Coronary artery (tissue), 2 donors: ENCODE measurements around the gene SSPN.
"Not testable (repeated sequence)": the region's sequence is repeated elsewhere in the genome, so short reads cannot be mapped to it uniquely, and the experiment has no call there.

Experiments
- DNase-seq: peaks from one replicate; pipeline ENCODE4 v3.0.0-alpha.2; 2017; ENCODE audit warnings: low spot score
- H3K27ac ChIP-seq, 2 donors: fragments of 200-600 bp; sonication (generic); one replicate each; pipeline ENCODE4 v1.5.1; 2016 to 2019
- H3K4me3 ChIP-seq: fragments of 200-600 bp; sonication (generic); 2 replicates; pipeline ENCODE4 v1.5.1; 2016; ENCODE audit warnings: mild to moderate bottlenecking, moderate library complexity
- TF ChIP-seq, protein P1 (sequence below): fragments of 200-600 bp; sonication (generic); IDR thresholded peaks from one replicate; pipeline ENCODE4 v1.5.1; 2019; ENCODE audit warnings: antibody characterized with exemption

SSPN gene

DNA sequence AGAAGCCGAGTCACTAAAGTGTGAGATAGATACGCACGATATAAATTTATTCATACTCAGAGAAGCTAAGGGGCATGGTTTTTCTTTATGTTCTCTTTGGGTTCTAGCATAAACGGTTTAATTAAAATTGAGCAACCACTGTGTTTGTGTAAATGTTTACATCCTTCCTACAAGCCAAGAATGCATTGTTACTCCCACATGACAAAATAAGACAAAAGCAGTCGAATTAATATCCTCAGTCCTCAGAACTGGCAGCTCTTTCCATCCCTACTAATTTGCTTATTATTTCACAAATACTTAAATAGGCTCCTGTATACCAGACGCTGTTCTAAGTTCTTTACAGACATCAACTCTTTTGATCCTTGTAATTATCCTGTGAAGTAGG is 32.0 kb downstream of the SSPN start:
- Histone ChIP-seq H3K27ac (no peak overlapping the region), H3K4me3 (peak overlapping the region; percentile 62)
- DNase-seq = no peak
- TF ChIP-seq, protein P1, sequence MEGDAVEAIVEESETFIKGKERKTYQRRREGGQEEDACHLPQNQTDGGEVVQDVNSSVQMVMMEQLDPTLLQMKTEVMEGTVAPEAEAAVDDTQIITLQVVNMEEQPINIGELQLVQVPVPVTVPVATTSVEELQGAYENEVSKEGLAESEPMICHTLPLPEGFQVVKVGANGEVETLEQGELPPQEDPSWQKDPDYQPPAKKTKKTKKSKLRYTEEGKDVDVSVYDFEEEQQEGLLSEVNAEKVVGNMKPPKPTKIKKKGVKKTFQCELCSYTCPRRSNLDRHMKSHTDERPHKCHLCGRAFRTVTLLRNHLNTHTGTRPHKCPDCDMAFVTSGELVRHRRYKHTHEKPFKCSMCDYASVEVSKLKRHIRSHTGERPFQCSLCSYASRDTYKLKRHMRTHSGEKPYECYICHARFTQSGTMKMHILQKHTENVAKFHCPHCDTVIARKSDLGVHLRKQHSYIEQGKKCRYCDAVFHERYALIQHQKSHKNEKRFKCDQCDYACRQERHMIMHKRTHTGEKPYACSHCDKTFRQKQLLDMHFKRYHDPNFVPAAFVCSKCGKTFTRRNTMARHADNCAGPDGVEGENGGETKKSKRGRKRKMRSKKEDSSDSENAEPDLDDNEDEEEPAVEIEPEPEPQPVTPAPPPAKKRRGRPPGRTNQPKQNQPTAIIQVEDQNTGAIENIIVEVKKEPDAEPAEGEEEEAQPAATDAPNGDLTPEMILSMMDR = no peak

DNA sequence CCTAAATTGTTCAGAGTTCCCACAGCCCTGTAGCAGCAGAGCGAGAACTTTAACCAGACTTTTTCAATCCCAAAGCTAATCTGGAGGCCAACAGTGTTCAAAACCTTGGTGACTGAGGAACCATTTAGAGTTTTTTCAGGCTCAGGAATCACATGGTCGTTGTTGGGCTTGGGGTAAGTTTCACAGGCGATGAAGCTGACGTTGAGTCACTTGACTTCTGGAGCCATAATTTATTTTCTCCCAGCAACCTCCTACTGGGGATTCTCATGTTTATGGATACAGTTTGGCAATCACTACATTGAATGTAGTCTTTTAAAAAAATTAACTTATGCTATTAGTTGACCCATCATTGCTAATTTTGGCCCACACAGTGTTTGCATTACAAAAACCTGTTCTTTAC is 34.5 kb downstream of the SSPN start:
- DNase-seq = no peak
- Histone ChIP-seq H3K4me3 (no peak overlapping the region), H3K27ac (no peak overlapping the region)
- TF ChIP-seq, protein P1 = no peak

DNA sequence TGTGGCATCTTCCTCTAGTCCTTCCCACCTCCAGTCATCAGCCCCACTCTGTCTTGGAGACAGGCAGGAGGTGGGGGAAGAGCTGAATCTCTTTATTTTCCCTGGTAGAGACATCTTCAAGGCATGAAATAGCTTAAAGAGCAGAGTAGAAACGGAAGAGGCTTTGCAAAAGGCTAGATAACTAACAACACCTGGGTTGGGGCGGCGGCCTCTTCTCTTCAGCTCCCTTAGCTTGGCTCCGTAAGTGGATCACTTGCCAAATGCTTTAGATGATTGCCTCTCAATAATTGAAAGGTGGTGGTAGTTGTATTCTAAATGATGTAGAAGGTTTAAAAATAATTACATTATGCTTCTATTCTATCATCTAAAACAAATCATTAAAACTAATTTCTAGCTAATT is 36.1 kb downstream of the SSPN start:
- Histone ChIP-seq H3K27ac (no peak overlapping the region), H3K4me3 (no peak overlapping the region)
- TF ChIP-seq, protein P1 = no peak
- DNase-seq = no peak

DNA sequence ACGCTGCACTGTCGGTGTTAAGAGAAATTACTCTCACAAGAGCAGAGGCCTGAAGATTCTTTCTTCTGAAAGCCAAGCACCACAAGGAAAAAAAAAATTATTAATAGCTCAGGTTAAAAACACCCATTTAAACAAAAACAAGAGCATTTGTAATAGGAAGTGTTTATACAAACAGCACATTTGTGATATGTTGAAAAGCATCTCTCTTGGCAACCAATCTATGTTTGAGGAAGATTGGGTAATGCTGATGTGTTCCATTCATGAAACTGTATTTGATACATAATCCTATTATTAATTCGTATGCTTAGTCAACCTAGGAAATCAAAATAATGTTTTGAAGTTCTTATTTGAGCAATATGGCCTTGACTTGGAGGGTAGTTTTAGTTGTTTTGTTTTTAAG is 36.5 kb downstream of the SSPN start:
- TF ChIP-seq, protein P1 = no peak
- no peak for DNase-seq
- Histone ChIP-seq H3K4me3 (no peak overlapping the region), H3K27ac (no peak overlapping the region)

DNA sequence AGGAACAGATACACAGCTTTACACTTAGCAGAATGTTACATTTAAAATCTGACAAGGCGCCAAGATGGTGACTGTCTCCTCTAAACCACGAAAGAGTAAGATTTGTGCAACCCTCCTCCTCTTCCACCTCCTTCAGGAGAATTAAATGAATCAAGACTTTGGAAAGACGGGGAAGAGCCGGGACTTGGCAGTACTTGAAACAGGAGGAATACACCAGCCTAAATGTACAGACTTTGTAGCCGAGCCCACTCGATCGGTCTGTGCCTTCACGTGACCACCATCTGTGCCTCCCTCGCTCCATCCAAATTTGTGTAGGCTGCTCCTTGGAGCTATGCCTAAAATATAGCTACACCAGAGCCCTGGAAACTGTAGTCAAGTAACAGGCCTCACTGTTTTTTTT is 38.3 kb downstream of the SSPN start:
- Histone ChIP-seq H3K27ac (no peak overlapping the region), H3K4me3 (no peak overlapping the region)
- TF ChIP-seq, protein P1 = no peak
- no peak for DNase-seq

DNA sequence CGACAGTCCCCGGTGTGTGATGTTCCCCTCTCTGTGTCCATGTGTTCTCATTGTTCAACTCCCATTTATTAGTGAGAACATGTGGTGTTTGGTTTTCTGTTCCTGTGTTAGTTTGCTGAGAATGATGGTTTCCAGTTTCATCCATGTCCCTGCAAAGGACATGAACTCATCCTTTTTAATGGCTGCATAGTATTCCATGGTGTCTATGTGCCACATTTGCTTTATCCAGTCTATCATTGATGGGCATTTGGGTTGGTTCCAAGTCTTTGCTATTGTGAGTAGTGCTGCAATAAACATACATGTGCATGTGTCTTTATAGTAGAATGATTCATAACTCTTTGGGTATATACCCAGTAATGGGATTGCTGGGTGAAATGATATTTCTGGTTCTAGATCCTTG is 40.1 kb downstream of the SSPN start:
- DNase-seq, H3K27ac ChIP-seq, H3K4me3 ChIP-seq: not testable (repeated sequence)

DNA sequence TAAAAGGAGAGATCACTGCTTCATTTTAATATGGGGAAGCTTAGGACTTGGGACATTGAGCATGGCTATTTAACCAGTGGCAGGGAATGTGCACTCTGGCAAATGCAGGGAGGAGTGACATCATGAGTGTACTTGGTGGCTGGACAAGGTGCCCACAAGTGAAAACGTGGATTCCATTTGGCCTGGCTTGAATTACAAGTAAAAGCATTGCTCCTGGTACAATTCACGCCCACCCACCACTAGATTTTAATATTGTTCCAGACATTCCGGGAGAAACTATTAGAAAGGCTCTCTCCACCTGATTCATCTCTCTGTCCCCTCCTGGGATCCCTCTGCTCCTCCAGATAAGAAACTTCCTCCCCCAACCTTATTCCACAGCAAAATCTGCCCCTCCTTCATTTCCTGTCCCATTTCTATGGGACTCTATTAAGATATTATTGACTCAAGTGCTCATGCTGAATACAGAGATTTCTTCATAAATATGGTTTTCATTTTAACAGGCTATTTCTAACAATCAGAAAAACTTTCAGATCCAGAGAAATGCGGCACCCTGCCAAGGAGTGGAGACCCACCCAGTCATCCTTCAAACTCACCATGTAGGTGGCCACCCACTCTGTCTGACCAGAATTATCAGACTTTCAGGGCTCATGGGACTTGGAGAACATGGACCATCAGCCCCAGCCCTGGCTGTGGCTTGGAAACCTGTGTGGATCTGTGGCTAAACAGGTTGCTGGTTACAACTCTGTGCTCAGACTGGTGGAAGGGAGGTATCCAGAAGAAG is 43.2 kb downstream of the SSPN start:
- DNase-seq = no peak
- TF ChIP-seq, protein P1 = no peak
- H3K27ac ChIP-seq = peak overlapping the region; percentile 10 to 66
- H3K4me3 ChIP-seq = no peak overlapping the region
